WI38 (cell line): ENCODE measurements around the gene OR8B4.

Source experiments
- H3K4me3 ChIP-seq: 2 replicates; pipeline ENCODE4 v1.5.1; 2011; ENCODE audit warnings: low read depth, mild to moderate bottlenecking, control low read depth, low read length
- TF ChIP-seq, protein P1 (sequence below): IDR thresholded peaks from 2 replicates; pipeline ENCODE4 v1.5.1; 2012; ENCODE audit warnings: low read depth, mild to moderate bottlenecking, control low read depth, low read length

Gene OR8B4, protein sequence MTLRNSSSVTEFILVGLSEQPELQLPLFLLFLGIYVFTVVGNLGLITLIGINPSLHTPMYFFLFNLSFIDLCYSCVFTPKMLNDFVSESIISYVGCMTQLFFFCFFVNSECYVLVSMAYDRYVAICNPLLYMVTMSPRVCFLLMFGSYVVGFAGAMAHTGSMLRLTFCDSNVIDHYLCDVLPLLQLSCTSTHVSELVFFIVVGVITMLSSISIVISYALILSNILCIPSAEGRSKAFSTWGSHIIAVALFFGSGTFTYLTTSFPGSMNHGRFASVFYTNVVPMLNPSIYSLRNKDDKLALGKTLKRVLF

DNA sequence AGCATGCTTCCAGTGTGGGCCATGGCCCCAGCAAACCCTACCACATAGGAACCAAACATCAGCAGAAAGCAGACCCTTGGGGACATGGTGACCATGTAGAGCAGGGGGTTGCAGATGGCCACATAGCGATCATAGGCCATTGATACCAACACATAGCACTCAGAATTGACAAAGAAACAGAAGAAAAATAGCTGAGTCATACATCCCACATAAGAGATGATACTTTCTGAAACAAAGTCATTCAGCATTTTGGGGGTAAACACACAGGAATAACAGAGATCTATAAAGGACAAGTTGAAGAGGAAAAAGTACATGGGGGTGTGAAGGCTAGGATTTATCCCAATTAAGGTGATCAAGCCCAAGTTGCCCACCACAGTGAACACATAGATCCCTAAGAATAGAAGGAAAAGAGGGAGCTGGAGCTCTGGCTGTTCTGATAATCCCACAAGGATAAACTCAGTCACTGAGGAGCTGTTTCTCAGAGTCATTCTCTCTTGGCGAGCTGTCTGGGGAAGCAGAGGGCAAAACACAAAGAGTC lies at the start of gene OR8B4:
Gene OR8B4, minus strand, starts transcription at position 488 of the 538 bp plus-strand sequence. Its CDS starts 0 bp downstream, at position 488.
- TF ChIP-seq, protein P1, sequence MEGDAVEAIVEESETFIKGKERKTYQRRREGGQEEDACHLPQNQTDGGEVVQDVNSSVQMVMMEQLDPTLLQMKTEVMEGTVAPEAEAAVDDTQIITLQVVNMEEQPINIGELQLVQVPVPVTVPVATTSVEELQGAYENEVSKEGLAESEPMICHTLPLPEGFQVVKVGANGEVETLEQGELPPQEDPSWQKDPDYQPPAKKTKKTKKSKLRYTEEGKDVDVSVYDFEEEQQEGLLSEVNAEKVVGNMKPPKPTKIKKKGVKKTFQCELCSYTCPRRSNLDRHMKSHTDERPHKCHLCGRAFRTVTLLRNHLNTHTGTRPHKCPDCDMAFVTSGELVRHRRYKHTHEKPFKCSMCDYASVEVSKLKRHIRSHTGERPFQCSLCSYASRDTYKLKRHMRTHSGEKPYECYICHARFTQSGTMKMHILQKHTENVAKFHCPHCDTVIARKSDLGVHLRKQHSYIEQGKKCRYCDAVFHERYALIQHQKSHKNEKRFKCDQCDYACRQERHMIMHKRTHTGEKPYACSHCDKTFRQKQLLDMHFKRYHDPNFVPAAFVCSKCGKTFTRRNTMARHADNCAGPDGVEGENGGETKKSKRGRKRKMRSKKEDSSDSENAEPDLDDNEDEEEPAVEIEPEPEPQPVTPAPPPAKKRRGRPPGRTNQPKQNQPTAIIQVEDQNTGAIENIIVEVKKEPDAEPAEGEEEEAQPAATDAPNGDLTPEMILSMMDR = no peak
- H3K4me3 ChIP-seq = no peak within 1 kb of the TSS

DNA sequence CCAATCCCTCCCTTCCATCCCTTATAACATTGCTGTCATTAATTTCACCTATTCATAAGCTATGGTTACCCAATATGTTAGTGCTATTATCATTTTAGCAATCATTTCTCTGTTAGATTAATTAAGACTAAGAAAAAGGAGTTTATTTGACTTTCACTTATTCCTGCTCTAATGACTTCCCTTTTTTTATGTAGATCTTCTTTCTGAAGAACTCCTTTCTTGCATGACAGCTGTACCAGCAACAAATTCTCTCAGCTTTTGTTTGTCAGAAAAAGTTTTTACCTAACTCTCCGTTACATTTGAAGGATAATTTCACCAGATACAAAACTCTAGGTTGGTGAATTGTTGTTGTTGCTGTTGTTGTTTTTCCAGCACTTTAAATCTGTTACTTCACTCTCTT lies 49.4 kb upstream of the OR8B4 start:
- TF ChIP-seq, protein P1 = no peak
- H3K4me3 ChIP-seq = no peak overlapping the region

DNA sequence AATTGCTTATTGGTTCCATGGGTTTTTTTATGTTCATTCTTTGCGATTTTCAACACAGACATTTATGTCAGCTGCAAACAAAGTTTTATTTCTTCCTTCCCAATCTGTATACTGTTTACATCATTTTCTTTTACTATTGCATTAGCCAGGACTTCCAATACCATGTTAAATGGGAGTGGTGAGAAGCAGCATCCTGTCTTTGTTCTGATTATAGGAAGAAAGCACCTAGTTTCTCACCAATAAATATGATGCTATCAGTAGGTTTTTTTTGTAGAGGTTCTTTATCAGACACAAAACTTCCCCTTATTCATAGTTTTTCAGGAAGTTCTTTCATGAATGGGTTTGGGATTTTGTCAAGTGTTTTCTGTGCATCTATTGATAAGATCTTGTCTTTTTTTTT lies 48.8 kb upstream of the OR8B4 start:
- no peak overlapping the region for H3K4me3 ChIP-seq
- TF ChIP-seq, protein P1 = no peak

DNA sequence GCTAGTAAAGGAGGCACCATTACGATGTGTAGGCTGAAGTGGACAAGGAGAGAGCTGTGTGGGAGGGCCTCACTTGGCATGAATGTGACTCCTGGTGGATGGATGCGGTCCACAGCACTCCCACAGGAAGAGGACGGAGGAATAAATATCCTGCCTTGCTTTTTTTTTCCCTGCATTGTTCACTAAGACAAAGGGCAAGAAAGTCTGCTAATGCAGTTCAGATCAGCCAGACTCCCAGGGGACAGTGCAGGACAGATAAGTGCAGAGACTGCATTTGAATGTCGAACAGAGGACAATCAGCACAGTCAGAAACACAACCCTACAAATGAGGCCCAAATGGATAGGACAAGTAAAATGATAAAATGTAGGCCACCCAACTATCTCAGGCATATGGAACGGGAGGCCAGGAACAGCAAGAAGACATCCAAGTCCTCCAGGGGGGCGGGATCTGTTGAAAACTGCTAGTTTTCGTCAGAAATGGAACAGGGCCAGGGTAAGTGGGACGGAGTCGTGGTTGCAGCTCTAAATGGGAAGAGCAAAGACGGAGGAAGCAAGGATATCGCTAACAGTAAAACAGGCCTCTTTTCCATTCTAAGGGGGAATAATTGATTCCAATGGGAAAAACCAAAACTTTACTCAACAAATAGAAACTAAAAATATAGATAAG lies 46.0 kb upstream of the OR8B4 start:
- TF ChIP-seq, protein P1 = no peak
- H3K4me3 ChIP-seq = no peak overlapping the region

DNA sequence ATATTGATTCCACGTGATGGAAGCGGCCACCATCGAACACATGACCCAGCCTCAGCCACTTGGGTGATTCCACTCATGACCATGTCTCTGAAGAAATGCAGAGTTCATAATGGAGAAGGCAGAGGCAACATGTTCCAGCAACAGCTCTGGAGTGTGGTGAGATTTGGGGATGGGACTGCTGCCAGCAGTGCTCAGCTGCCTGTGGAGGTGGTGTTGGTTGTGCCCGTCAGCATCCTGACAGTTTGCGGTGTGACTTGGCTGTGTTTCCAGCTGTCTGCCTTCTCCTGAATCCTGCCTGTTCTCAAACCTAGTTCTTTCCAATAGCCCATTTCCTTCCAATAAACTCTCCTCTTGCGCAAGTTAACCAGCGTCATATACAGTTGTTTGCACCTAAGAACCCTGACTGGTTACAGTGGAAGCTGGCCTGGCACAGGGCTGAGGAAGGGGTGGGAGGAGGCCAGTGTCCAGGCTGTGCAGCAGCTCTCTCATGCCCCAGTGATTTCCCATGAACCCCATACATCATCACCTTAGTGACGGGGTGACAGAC lies 42.8 kb upstream of the OR8B4 start:
- H3K4me3 ChIP-seq = no peak overlapping the region
- TF ChIP-seq, protein P1 = no peak

DNA sequence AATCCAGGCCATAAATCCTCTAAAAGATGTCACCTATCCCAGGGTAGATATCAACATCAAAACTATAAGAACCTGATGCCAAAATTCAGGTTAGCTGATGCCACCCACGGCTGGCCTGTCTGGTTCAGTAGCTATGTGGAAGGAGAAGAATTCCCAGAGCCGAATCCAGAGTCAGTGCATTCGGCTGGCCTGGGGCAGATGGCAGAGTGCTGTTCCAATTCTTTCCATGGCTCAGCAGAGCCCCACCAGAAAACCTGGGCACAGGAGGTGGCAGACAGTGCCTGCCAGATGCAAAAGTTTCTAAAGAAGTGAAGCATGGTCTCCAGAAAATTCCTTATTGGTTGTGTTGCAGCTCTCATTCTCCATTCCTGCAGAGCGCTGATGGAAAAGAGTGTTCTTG lies 40.7 kb upstream of the OR8B4 start:
- H3K4me3 ChIP-seq = no peak overlapping the region
- TF ChIP-seq, protein P1 = no peak

DNA sequence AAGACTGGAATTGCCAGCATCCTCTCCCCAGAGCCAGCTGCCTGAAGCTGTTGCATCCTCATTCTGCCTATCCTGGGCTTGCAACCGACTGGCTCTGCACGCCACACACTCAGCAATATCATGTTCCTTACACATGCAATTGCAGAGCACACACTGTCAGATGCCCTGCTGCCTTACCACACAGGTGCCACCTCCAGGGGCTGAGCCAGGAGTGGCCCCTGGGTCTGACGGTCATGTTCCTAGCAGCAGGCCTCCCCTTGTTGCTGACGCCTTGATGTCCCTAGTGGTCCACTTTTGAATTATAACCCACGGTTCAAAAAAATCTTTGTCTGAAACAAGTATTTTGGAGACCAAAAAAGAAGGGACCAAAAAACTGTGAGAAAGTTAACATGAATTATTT lies 39.3 kb upstream of the OR8B4 start:
- TF ChIP-seq, protein P1 = no peak
- no peak overlapping the region for H3K4me3 ChIP-seq
